ENCODE data around the gene NTPCR.

The NTPCR gene

GRCh38 chr1:232987046-232987773, 36.8 kb downstream of the NTPCR start:
- TF ChIP-seq CTCF (conservative IDR thresholded peaks at IDR 0.05) (no peak), ZFX (IDR thresholded peaks at IDR 0.05) (no peak)
- no peak overlapping the region for H3K27ac ChIP-seq

GRCh38 chr1:232987774-232988140, 37.3 kb downstream of the NTPCR start:
- TF ChIP-seq ZFX (IDR thresholded peaks at IDR 0.05) (no peak), CTCF (conservative IDR thresholded peaks at IDR 0.05) (no peak)
- H3K27ac ChIP-seq, result no peak overlapping the region

GRCh38 chr1:232988572-232989040, 38.2 kb downstream of the NTPCR start:
- TF ChIP-seq ZFX (IDR thresholded peaks at IDR 0.05) (no peak), CTCF (conservative IDR thresholded peaks at IDR 0.05) (no peak)
- no peak overlapping the region; the same call in 1 of the 2 replicates for H3K27ac ChIP-seq

GRCh38 chr1:232990176-232991128, 40.0 kb downstream of the NTPCR start:
- no peak overlapping the region for H3K27ac ChIP-seq
- no peak for TF ChIP-seq CTCF (conservative IDR thresholded peaks at IDR 0.05)

GRCh38 chr1:232991238-232991637, 40.8 kb downstream of the NTPCR start:
- no peak overlapping the region for H3K27ac ChIP-seq
- no peak for TF ChIP-seq ZFX (IDR thresholded peaks at IDR 0.05)
- TF ChIP-seq CTCF (conservative IDR thresholded peaks at IDR 0.05), result no peak

- TF ChIP-seq ZFX (IDR thresholded peaks at IDR 0.05), result no peak
- no peak for TF ChIP-seq CTCF (conservative IDR thresholded peaks at IDR 0.05)
- no peak overlapping the region for H3K27ac ChIP-seq
Measured at GRCh38 chr1:232992227-232992626, 41.8 kb downstream of the NTPCR start.

GRCh38 chr1:232993555-232993954, 43.1 kb downstream of the NTPCR start:
- TF ChIP-seq CTCF (conservative IDR thresholded peaks at IDR 0.05), result no peak
- no peak for TF ChIP-seq ZFX (IDR thresholded peaks at IDR 0.05)
- H3K27ac ChIP-seq, result no peak overlapping the region

Data from C4-2B (cell line).